ENCODE data around the gene MADD.
"Not testable (repeated sequence)": the region's sequence is repeated elsewhere in the genome, so short reads cannot be mapped to it uniquely, and the experiment has no call there.

Gene MADD

DNA sequence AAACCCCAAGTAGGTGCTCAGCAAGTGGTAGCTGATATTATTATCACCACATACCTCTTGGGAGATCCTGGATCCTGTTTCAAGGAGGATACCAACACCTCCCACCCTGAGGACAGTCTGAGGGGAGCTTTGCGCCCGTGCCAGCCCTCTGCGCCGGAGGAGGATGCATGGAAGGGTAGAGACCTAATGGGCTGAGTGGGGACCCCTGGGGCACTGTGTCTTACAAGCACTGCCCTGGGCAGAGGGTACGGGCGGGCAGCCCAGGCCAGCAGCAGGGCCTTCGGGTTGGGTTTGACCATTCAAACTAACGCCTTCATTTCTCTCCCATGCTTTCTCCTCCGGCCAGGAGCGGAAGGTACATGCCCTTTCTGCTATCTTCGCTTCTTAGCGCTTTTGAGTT, 56.3 kb downstream of the MADD start:
- DNase-seq, result no peak

GRCh38 chr11:47327025-47327424, 57.1 kb downstream of the MADD start:
- no peak for DNase-seq

GRCh38 chr11:47327949-47328348, 58.0 kb downstream of the MADD start:
- DNase-seq, result no peak

- DNase-seq, result no peak
Measured at GRCh38 chr11:47328449-47329390, 58.8 kb downstream of the MADD start.

DNA sequence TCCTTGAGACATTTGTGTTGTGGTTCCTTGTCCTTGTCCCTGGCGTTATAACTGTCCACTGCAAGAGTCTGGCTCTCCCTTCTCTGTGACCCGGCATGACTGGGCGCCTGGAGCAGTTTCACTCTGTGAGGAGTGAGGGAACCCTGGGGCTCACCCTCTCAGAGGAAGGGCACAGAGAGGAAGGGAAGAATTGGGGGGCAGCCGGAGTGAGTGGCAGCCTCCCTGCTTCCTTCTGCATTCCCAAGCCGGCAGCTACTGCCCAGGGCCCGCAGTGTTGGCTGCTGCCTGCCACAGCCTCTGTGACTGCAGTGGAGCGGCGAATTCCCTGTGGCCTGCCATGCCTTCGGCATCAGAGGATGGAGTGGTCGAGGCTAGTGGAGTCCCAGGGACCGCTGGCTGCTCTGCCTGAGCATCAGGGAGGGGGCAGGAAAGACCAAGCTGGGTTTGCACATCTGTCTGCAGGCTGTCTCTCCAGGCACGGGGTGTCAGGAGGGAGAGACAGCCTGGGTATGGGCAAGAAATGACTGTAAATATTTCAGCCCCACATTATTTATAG, 59.6 kb downstream of the MADD start:
- no peak for DNase-seq

DNA sequence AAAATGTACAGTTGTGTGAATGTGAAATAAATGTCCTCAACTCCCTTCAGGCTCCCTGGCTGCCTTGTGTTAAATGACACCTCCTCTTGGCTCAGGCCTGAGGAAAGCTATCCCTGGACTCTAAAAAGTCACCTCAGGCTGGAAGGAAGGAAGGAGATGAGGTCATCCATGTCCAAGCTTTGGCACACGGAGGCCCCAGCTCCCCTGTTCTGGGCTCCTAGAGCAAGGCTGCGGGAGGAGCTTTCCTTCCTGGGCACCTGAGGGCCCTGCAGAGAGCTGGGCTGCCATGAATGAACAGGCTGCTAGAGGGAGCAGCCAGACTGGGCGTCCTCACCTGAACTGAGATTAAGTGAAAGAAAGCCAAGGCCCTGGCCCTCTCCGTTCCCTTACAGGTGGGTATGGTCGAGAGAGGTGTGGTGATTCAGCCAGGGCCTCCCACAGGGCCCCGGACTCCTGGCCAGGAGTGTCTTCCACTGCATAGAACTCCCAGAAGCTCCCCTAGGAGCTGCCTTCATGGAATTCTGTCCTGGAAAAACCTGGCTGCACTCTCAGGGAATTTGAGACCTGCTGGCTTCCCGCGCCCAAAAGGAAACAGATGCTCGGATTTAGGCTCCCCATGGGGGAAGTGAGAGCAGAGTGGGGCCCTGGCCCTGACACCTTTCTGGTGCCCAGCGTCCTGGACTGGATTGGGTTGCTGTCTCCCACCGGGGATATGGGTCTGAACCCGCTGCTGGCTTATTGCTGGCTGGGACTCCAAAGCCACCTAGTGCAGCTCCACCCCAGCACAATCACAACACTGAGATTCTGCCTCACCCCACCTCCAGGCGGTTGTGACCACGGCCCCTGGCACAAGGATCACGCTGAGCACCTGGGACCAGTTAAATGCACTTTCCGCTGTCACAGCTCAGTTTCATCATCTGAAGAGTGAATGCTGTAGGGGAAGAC, 60.3 kb downstream of the MADD start:
- no peak for DNase-seq

DNA sequence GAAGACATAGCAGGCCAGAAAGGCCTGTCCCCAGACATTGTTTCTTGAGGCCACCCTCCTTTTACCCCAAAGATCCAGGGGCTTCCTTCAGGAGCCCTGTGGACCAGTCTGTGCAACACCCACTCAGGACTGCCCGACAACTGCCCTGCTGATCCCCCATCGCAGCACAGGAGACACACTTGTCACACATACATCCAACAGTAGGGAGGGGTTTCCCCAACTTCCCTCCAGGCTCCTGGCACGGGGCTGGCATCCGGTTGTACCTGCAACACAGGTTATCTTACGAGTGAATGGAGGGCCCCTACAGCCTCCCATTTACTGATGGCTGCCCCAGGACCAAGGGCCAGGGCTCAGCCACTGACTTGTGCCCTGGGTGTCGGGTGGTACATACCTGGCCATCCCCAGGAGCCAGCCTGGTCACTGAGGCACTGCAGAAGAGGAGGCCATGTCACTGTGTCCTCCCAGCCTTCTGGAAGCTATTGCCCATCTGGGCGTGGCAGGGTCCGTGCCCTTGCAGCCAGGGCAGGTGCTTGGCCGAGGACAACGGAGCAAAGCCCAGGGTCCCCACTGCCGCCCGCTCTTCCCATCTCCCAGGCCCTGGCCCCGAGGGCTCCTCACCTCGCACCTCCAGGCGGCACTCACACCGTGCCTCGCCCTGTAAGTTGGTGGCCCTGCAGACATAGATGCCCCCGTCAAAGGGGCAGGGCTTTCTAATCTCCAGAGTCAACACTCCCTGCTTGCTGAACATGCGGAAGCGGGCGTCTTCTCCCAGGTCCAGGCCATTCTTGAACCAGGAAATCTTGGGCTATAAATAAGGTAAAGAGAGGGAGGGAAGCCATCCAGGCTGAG, 61.7 kb downstream of the MADD start:
- no peak for DNase-seq

- no peak for DNase-seq
Measured at GRCh38 chr11:47332303-47332711, 62.4 kb downstream of the MADD start.

DNA sequence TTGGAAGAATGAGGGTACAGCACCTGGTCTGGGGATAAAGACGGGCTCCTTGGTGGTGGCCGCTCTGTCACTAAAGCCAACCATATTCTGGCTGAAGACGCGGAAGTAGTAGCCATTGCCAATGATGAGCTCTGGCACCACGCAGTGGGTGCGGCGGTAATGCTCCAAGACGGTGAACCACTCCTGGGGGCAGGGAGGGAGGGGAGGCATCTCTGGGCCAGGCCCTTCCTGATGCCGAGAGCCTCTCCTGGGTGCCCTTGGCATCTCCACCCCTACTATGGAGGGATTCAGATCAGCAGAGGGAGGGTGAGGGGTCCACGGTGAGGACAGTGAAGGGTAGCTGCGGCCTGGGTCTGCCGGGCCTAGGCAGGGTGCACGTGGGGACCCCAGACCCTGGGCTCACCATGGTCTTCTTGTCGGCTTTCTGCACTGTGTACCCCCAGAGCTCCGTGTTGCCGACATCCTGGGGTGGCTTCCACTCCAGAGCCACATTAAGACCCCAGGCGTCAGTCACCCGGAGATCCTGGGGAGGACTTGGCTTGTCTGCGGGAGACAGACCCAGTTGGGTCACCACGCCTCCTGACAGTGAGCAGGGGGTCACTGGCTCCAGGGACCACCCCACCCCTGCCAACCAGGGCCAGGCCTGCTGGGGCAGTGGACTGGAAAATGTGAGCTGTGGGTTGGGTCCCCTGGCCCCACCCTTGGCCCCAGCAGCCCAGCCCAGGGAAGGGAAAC, 63.0 kb downstream of the MADD start:
- DNase-seq, result no peak

- no peak for DNase-seq
Measured at GRCh38 chr11:47333526-47333845, 63.6 kb downstream of the MADD start.

GRCh38 chr11:47333886-47334443, 64.0 kb downstream of the MADD start:
- no peak for DNase-seq

DNA sequence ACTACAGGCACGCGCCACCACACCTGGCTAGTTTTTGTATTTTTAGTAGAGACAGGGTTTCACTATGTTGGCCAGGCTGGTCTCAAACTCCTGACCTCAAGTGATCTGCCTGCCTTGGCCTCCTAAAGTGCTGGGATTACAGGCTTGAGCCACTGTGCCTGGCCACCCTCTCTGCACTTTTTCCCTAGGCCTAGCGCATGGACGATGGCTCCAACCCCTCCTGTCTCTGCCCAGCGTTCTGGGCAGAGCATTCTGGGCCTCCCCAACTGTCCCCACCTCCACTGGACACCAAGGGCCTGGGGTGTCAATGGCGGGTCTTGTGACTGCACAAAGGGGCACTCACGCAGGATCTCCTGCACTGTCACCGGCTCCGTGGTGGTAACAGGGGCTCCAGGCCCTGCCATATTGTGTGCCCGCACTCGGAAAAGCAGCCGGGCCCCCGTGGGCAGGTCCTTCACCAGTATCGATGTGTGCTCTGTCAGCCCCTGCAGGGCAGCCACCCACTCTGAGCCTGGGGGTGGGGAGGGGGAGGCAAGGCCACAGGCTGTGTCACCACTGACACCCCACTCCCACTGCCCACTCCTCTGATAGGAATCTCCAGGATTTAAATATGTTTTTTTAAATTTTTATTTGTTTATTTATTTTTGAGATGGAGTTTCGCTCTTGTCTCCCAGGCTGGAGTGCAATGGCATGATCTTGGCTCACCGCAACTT, 64.9 kb downstream of the MADD start:
- DNase-seq, result not testable (repeated sequence)

- no peak for DNase-seq
Measured at GRCh38 chr11:47335733-47336132, 65.8 kb downstream of the MADD start.

DNA sequence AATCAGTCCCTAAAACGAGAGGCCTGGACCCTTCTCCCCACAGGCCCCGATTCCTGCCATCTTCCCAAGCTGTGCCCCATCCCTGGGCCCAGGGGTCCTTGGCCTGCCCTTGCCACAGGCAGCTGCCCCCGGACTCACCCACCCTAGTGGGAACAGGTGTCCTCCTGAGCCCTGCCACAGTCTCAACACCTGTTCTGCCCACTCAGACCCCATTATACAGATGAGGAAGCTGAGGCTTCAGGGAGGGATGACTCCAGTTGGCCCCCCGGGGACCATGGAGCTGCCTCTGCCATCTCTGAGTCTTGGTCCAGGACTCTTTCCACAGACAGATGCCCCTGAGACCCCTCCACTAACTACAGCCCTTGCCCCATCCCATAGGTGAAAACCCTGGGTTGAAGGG, 66.7 kb downstream of the MADD start:
- no peak for DNase-seq

- DNase-seq, result no peak
Measured at GRCh38 chr11:47337229-47337924, 67.4 kb downstream of the MADD start.

- no peak for DNase-seq
Measured at GRCh38 chr11:47338396-47339241, 68.7 kb downstream of the MADD start.

- DNase-seq, result no peak
Measured at GRCh38 chr11:47340010-47340409, 70.1 kb downstream of the MADD start.

DNA sequence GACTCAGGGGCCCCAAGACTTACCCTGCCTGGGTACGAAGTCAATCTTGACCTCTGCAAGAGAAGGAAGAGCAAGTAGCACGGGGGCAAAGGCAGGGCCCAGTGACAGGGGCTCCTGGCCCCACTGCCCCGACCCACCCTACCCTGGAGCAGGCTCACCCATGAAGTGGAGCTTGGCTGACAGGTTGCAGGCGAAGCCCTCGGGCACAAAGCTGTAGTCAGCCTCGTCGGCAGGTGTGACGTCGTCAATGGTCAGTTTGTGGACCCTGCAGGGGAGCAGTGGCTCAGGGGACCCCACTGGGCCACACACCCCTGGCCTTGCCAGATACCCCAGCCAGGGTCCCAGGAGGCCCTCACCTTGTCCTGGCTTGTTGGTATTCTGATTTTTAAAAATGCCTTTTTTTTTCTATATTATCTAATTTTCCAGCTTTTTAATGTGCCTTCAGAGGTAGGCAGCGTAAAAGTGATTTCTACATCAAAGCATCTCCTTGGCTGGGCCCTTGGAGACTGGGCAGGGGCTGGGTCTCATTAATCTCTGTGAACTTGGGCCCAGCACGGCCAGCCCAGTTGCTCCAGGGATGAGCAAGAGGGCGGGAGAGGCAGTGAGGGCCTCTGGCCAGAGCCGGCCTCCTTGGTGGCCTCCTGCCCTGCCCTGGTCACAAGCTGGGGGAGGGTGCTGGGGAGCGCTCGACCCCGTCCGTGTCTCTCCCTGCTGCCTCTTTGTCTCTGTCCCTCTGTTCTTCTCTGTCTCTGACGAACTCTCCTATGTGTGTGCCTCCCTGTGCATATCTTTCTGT, 71.2 kb downstream of the MADD start:
- DNase-seq, result no peak
